Mucosa of rectum (tissue), 2 donors: ENCODE data around the gene TMSB15C.

Experiments used
- H3K27ac ChIP-seq, 2 donors: one replicate each; pipeline ENCODE4 v1.7.0; 2013; ENCODE audit warnings: inconsistent platforms in 2 of 2, low read depth in 2 of 2, low read length in 2 of 2
- H3K27me3 ChIP-seq, 2 donors: one replicate each; pipeline ENCODE4 v1.7.0; 2013; ENCODE audit warnings: low read length in 2 of 2; ENCODE audit not compliant: control insufficient read depth in 2 of 2, insufficient read depth in 2 of 2
- H3K36me3 ChIP-seq, 2 donors: one replicate each; pipeline ENCODE4 v1.7.0; 2013; ENCODE audit warnings: low read length in 2 of 2; ENCODE audit not compliant: control insufficient read depth in 2 of 2, insufficient read depth in 2 of 2
- H3K4me1 ChIP-seq, 2 donors: one replicate each; pipeline ENCODE4 v1.7.0; 2013; ENCODE audit warnings: low read length in 2 of 2, mild to moderate bottlenecking in 1 of 2; ENCODE audit not compliant: control insufficient read depth in 2 of 2, insufficient read depth in 2 of 2
- H3K4me3 ChIP-seq, 2 donors: one replicate each; pipeline ENCODE4 v1.7.0; 2013; ENCODE audit warnings: low read length in 2 of 2
- H3K9ac ChIP-seq, 2 donors: one replicate each; pipeline ENCODE4 v1.7.0; 2013; ENCODE audit warnings: low read length in 2 of 2, low read depth in 1 of 2, mild to moderate bottlenecking in 1 of 2
- H3K9me3 ChIP-seq, 2 donors: one replicate each; pipeline ENCODE4 v1.7.0; 2013; ENCODE audit warnings: low read length in 2 of 2; ENCODE audit not compliant: control insufficient read depth in 2 of 2
- donor health status: healthy.
- donor health status: Normal muscosa, but diverticular disease.

TMSB15C gene

GRCh38 chrX:104047171-104047570 is 28.9 kb downstream of the TMSB15C start:
- no peak overlapping the region for H3K9ac ChIP-seq
- no peak overlapping the region for H3K4me3 ChIP-seq
- no peaks in the 10 kb centered on the region for H3K4me1 ChIP-seq
- H3K9me3 ChIP-seq, result no peaks in the 10 kb centered on the region
- no peak overlapping the region for H3K27ac ChIP-seq
- peaks cover 0 to 4% of the 10 kb centered on the region in 2 donors for H3K27me3 ChIP-seq
- no peaks in the 10 kb centered on the region for H3K36me3 ChIP-seq

- Histone ChIP-seq H3K4me3 (no peak overlapping the region), H3K27me3 (peaks cover 0 to 4% of the 10 kb centered on the region in 2 donors), H3K27ac (no peak overlapping the region), H3K36me3 (no peaks in the 10 kb centered on the region), H3K9ac (no peak overlapping the region), H3K9me3 (no peaks in the 10 kb centered on the region), H3K4me1 (no peaks in the 10 kb centered on the region)
These were observed 30.4 kb downstream of the TMSB15C start for GRCh38 chrX:104045642-104046041.

GRCh38 chrX:104041003-104041402 is 35.0 kb downstream of the TMSB15C start:
- H3K27ac ChIP-seq, result no peak overlapping the region
- peaks cover 0 to 2% of the 10 kb centered on the region in 2 donors for H3K27me3 ChIP-seq
- no peaks in the 10 kb centered on the region for H3K9me3 ChIP-seq

GRCh38 chrX:104039689-104040505 is 36.1 kb downstream of the TMSB15C start, which contains the start of gene H2BW2:
TSS of gene H2BW2 (plus strand) at chrX:104039956. CDS start at chrX:104039995, 39 bp downstream.
- H3K27me3 ChIP-seq, result peaks cover 0 to 2% of the 10 kb centered on the region in 2 donors
- H3K27ac ChIP-seq, result no peak within 1 kb of the TSS
- no peaks in the 10 kb centered on the region for H3K36me3 ChIP-seq

More at GRCh38 chrX:104041003-104041402, 35.0 kb downstream of the TMSB15C start:
- H3K4me1 ChIP-seq, result no peaks in the 10 kb centered on the region
- no peak overlapping the region for H3K4me3 ChIP-seq
- H3K9ac ChIP-seq, result no peak overlapping the region
- H3K36me3 ChIP-seq, result no peaks in the 10 kb centered on the region

More at GRCh38 chrX:104039689-104040505, 36.1 kb downstream of the TMSB15C start, which contains the start of gene H2BW2:
- no peak within 1 kb of the TSS for H3K9ac ChIP-seq
- no peaks in the 10 kb centered on the region for H3K9me3 ChIP-seq
- no peak within 1 kb of the TSS for H3K4me3 ChIP-seq
- no peaks in the 10 kb centered on the region for H3K4me1 ChIP-seq
